ENCODE measurements around the gene TEFM. TPM values are rescaled to one million over a fixed set of nuclear protein-coding genes. Genes with fewer than 3 reads are reported as not detected.
"Not testable (repeated sequence)": the region's sequence is repeated elsewhere in the genome, so short reads cannot be mapped to it uniquely, and the experiment has no call there.

Gene TEFM
- total RNA-seq, 4 donors from 2014 or later, result 1.8 to 15.0 (median 8.9) TPM

GRCh38 chr17:30939051-30939689 lies 33.1 kb upstream of the TEFM start:
- Histone ChIP-seq H3K27ac (peak overlapping the region in 2 of 4 donors; percentile 12 to 46), H3K27me3 (no peaks in the 10 kb centered on the region), H3K36me3 (no peaks in the 10 kb centered on the region), H3K4me1 (no peaks in the 10 kb centered on the region), H3K4me3 (no peak overlapping the region), H3K9me3 (no peaks in the 10 kb centered on the region)
- DNase-seq, result no peak
- in situ Hi-C loops (cut with MboI; ENCODE audit: low pct_ligation_motif_present in 1 of 4, low pct_unique_long_range_greater_than_20kb in 1 of 4, low sequenced_read_pairs in 3 of 4), result no loop called here
- intact Hi-C loops (cut with DNase I; ENCODE audit: low total_unique reads), result no loop called here
- WGBS, 2 donors (ENCODE audit: low coverage in 1 of 2), result 65 to 67% methylated on average over 7 to 13 of the region's 13 CpGs
- no peak for TF ChIP-seq CTCF (IDR thresholded peaks at IDR 0.05)
- TF ChIP-seq POLR2AphosphoS5 (IDR thresholded peaks at IDR 0.05), result no peak
- no peak for TF ChIP-seq EP300 (IDR thresholded peaks at IDR 0.05; ENCODE audit: low read depth)
- TF ChIP-seq POLR2A (IDR thresholded peaks at IDR 0.05), result no peak

- WGBS, 2 donors (ENCODE audit: low coverage in 1 of 2), result 69 to 84% methylated on average over 4 to 5 of the region's 5 CpGs
- H3K4me1 ChIP-seq, result no peaks in the 10 kb centered on the region
- no peak overlapping the region for H3K4me3 ChIP-seq
- intact Hi-C loops (cut with DNase I; ENCODE audit: low total_unique reads) (no loop called here), in situ Hi-C loops (cut with MboI; ENCODE audit: low pct_ligation_motif_present in 1 of 4, low pct_unique_long_range_greater_than_20kb in 1 of 4, low sequenced_read_pairs in 3 of 4) (no loop called here)
- no peak for DNase-seq
- H3K9me3 ChIP-seq, result no peaks in the 10 kb centered on the region
- no peaks in the 10 kb centered on the region for H3K27me3 ChIP-seq
- H3K27ac ChIP-seq, result no peak overlapping the region
- TF ChIP-seq CTCF (IDR thresholded peaks at IDR 0.05), result no peak
- TF ChIP-seq EP300 (IDR thresholded peaks at IDR 0.05; ENCODE audit: low read depth), result no peak
- TF ChIP-seq POLR2AphosphoS5 (IDR thresholded peaks at IDR 0.05), result no peak
- no peak for TF ChIP-seq POLR2A (IDR thresholded peaks at IDR 0.05)
- no peaks in the 10 kb centered on the region for H3K36me3 ChIP-seq
These were observed 27.9 kb upstream of the TEFM start for GRCh38 chr17:30933966-30934365.

- intact Hi-C loops (cut with DNase I; ENCODE audit: low total_unique reads); H3K4me1 ChIP-seq; H3K36me3 ChIP-seq; H3K9me3 ChIP-seq; in situ Hi-C loops (cut with MboI; ENCODE audit: low pct_ligation_motif_present in 1 of 4, low pct_unique_long_range_greater_than_20kb in 1 of 4, low sequenced_read_pairs in 3 of 4); H3K27ac ChIP-seq; H3K4me3 ChIP-seq; DNase-seq; H3K27me3 ChIP-seq: not testable (repeated sequence)
- 90% methylated on average over 2 to 8 of the region's 8 CpGs for WGBS, 2 donors (ENCODE audit: low coverage in 1 of 2)
These were observed 25.5 kb upstream of the TEFM start for GRCh38 chr17:30931582-30931981.

GRCh38 chr17:30930495-30930894 lies 24.5 kb upstream of the TEFM start:
- in situ Hi-C loops (cut with MboI; ENCODE audit: low pct_ligation_motif_present in 1 of 4, low pct_unique_long_range_greater_than_20kb in 1 of 4, low sequenced_read_pairs in 3 of 4), result no loop called here
- Histone ChIP-seq H3K36me3 (no peaks in the 10 kb centered on the region), H3K9me3 (no peaks in the 10 kb centered on the region), H3K27me3 (peaks cover 10% of the 10 kb centered on the region), H3K27ac (no peak overlapping the region), H3K4me1 (no peaks in the 10 kb centered on the region), H3K4me3 (no peak overlapping the region)
- WGBS, 2 donors (ENCODE audit: low coverage in 1 of 2), result 75 to 91% methylated on average over 2 to 3 of the region's 3 CpGs
- TF ChIP-seq EP300 (IDR thresholded peaks at IDR 0.05; ENCODE audit: low read depth) (no peak), POLR2A (IDR thresholded peaks at IDR 0.05) (no peak), POLR2AphosphoS5 (IDR thresholded peaks at IDR 0.05) (no peak), CTCF (IDR thresholded peaks at IDR 0.05) (no peak)
- DNase-seq, result no peak
- intact Hi-C loops (cut with DNase I; ENCODE audit: low total_unique reads), result no loop called here

- not testable (repeated sequence) for H3K27ac ChIP-seq
These were observed 23.8 kb upstream of the TEFM start for GRCh38 chr17:30929861-30930260.

More at GRCh38 chr17:30929861-30930260, 23.8 kb upstream of the TEFM start:
- peaks cover 12% of the 10 kb centered on the region for H3K27me3 ChIP-seq
- DNase-seq; H3K4me1 ChIP-seq; H3K4me3 ChIP-seq; H3K36me3 ChIP-seq; in situ Hi-C loops (cut with MboI; ENCODE audit: low pct_ligation_motif_present in 1 of 4, low pct_unique_long_range_greater_than_20kb in 1 of 4, low sequenced_read_pairs in 3 of 4); H3K9me3 ChIP-seq: not testable (repeated sequence)
- 94 to 100% methylated on average over 3 of the region's 3 CpGs for WGBS, 2 donors (ENCODE audit: low coverage in 1 of 2)
- intact Hi-C loops (cut with DNase I; ENCODE audit: low total_unique reads), result loop anchor here (10.0 kb wide), 1 partner anchor 1735 kb away; no protein-coding TSS in a partner anchor
